Measurements from ENCODE around the gene ADGRB3. TPM values are rescaled to one million over a fixed set of nuclear protein-coding genes. Genes with fewer than 3 reads are reported as not detected.
"Not testable (repeated sequence)": the region's sequence is repeated elsewhere in the genome, so short reads cannot be mapped to it uniquely, and the experiment has no call there.

The ADGRB3 gene
- total and polyA plus RNA-seq, 2 experiments from 2014 or later, result not detected

DNA sequence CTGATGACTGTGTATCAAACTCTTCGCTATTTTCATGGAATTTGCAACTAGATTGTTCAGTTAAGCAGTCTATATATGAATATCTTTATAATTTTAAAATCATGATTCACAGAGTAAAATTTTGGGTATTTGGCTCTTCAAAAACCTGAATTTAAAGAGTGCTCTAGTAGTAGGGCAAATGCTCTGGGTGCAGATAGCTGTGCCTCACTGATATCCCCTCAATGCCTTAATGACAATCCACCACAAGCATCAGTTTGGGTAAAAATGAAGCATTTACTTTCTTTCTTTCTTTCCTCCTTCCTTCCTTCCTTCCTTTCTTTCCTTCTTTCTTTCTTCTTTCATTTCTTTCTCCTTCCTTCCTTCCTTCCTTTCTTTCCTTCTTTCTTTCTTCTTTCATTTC is 239.7 kb downstream of the ADGRB3 start:
- 79% methylated on average over 1 of the region's 1 CpG for WGBS, 2 experiments (ENCODE audit: low coverage in 1 of 2, low lambda C conversion rate in 2 of 2, missing lambda C conversion rate in 2 of 2)
- Histone ChIP-seq H3K27ac (no peak overlapping the region), H3K9me2 (ENCODE audit: insufficient read depth) (no peaks in the 10 kb centered on the region), H3K4me3 (no peak overlapping the region), H3K9me3 (ENCODE audit: low read depth) (no peaks in the 10 kb centered on the region), H3K4me2 (ENCODE audit: unreplicated experiment) (no peak overlapping the region), H3K79me2 (ENCODE audit: insufficient read depth) (no peaks in the 10 kb centered on the region), H4K20me1 (ENCODE audit: insufficient read depth) (no peaks in the 10 kb centered on the region), H3K27me3 (replicated peaks; ENCODE audit: insufficient read depth) (no peaks in the 10 kb centered on the region), H3F3A (ENCODE audit: insufficient read depth) (no peaks in the 10 kb centered on the region), H3K9ac (no peak overlapping the region), H3K36me3 (ENCODE audit: low read depth) (no peaks in the 10 kb centered on the region), H3K4me1 (ENCODE audit: insufficient read depth) (no peaks in the 10 kb centered on the region), H2AFZ (no peak overlapping the region)
- in situ Hi-C loops (cut with MboI), result no loop called here
- DNase-seq, result no peak
- TF ChIP-seq EZH2 (IDR thresholded peaks at IDR 0.05; ENCODE audit: insufficient read depth, poor library complexity, severe bottlenecking) (no peak), EZH2phosphoT487 (IDR thresholded peaks at IDR 0.05; ENCODE audit: insufficient read depth, low read depth) (no peak)

DNA sequence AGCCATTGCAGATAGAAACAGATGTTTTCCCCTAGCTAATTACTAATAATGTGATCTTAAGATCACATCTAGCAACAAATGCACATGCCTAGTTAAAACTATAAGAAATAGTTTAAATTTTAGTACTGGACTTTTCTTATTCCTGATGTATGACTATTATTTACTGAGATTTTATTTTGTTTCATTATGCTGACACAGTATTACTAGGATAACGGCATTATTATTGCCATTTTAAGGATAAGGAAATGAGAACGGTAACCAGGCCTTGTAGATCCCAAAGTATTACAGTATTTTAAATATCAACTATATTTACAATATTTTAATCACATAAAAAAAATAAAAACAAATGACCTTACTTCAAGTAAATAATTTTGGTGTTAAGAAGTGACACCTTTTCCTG is 240.3 kb downstream of the ADGRB3 start:
- no peaks in the 10 kb centered on the region for H3K9me2 ChIP-seq (ENCODE audit: insufficient read depth)
- no peaks in the 10 kb centered on the region for H3F3A ChIP-seq (ENCODE audit: insufficient read depth)
- no peak overlapping the region for H3K4me3 ChIP-seq
- H2AFZ ChIP-seq, result no peak overlapping the region
- no peaks in the 10 kb centered on the region for H3K79me2 ChIP-seq (ENCODE audit: insufficient read depth)
- no peak overlapping the region for H3K4me2 ChIP-seq (ENCODE audit: unreplicated experiment)
- DNase-seq, result no peak
- no peaks in the 10 kb centered on the region for H3K4me1 ChIP-seq (ENCODE audit: insufficient read depth)
- H3K36me3 ChIP-seq (ENCODE audit: low read depth), result no peaks in the 10 kb centered on the region
- in situ Hi-C loops (cut with MboI), result no loop called here
- H3K27ac ChIP-seq, result no peak overlapping the region
- no peaks in the 10 kb centered on the region for H3K9me3 ChIP-seq (ENCODE audit: low read depth)
- H3K9ac ChIP-seq, result no peak overlapping the region
- TF ChIP-seq EZH2 (IDR thresholded peaks at IDR 0.05; ENCODE audit: insufficient read depth, poor library complexity, severe bottlenecking), result no peak
- TF ChIP-seq EZH2phosphoT487 (IDR thresholded peaks at IDR 0.05; ENCODE audit: insufficient read depth, low read depth), result no peak
- 52 to 58% methylated on average over 2 of the region's 2 CpGs for WGBS, 2 experiments (ENCODE audit: low coverage in 1 of 2, low lambda C conversion rate in 2 of 2, missing lambda C conversion rate in 2 of 2)
- no peaks in the 10 kb centered on the region for H3K27me3 ChIP-seq (replicated peaks; ENCODE audit: insufficient read depth)
- H4K20me1 ChIP-seq (ENCODE audit: insufficient read depth), result no peaks in the 10 kb centered on the region

DNA sequence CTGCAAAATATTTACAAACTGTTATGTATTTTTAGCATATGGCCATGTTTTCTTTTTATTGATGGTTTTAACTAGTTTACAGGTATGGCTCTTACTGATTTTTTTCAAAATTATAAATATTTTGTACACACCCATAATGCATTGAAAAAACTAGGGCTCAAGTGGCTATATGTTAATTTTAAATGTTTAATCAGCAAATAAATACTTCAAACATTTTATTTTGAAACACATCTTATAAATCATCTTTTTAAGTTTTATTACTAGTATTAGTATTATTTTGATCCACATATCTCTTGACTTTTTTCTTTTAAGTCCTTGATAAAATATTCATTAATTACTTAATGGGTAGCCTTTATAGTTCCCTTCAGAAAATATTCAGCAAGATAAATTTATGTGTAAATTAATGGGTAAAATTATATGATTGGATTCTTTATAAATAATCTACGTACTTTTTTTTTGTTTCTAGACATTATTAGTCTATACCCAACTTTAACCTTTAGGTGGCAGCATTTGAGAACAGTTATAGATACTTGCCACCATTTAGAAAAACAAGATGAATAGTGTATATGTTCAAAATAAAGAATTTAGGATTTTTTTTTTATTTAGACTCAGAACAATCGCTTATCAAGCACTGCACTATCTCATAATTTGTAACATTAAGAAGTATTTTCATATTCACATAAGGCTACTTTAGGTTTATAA is 241.9 kb downstream of the ADGRB3 start:
- no peaks in the 10 kb centered on the region for H4K20me1 ChIP-seq (ENCODE audit: insufficient read depth)
- no peaks in the 10 kb centered on the region for H3F3A ChIP-seq (ENCODE audit: insufficient read depth)
- no peaks in the 10 kb centered on the region for H3K79me2 ChIP-seq (ENCODE audit: insufficient read depth)
- no peak overlapping the region for H3K4me3 ChIP-seq
- in situ Hi-C loops (cut with MboI), result no loop called here
- H3K9me3 ChIP-seq (ENCODE audit: low read depth), result no peaks in the 10 kb centered on the region
- no peak overlapping the region for H3K27ac ChIP-seq
- no peaks in the 10 kb centered on the region for H3K27me3 ChIP-seq (replicated peaks; ENCODE audit: insufficient read depth)
- no peak for TF ChIP-seq EZH2phosphoT487 (IDR thresholded peaks at IDR 0.05; ENCODE audit: insufficient read depth, low read depth)
- no peak for TF ChIP-seq EZH2 (IDR thresholded peaks at IDR 0.05; ENCODE audit: insufficient read depth, poor library complexity, severe bottlenecking)
- no peak overlapping the region for H3K4me2 ChIP-seq (ENCODE audit: unreplicated experiment)
- H2AFZ ChIP-seq, result no peak overlapping the region
- no peaks in the 10 kb centered on the region for H3K36me3 ChIP-seq (ENCODE audit: low read depth)
- H3K9me2 ChIP-seq (ENCODE audit: insufficient read depth), result no peaks in the 10 kb centered on the region
- H3K9ac ChIP-seq, result no peak overlapping the region
- peak; percentile 43 for DNase-seq
- WGBS, 2 experiments (ENCODE audit: low coverage in 1 of 2, low lambda C conversion rate in 2 of 2, missing lambda C conversion rate in 2 of 2), result 11 to 18% methylated on average over 2 of the region's 2 CpGs
- H3K4me1 ChIP-seq (ENCODE audit: insufficient read depth), result no peaks in the 10 kb centered on the region

DNA sequence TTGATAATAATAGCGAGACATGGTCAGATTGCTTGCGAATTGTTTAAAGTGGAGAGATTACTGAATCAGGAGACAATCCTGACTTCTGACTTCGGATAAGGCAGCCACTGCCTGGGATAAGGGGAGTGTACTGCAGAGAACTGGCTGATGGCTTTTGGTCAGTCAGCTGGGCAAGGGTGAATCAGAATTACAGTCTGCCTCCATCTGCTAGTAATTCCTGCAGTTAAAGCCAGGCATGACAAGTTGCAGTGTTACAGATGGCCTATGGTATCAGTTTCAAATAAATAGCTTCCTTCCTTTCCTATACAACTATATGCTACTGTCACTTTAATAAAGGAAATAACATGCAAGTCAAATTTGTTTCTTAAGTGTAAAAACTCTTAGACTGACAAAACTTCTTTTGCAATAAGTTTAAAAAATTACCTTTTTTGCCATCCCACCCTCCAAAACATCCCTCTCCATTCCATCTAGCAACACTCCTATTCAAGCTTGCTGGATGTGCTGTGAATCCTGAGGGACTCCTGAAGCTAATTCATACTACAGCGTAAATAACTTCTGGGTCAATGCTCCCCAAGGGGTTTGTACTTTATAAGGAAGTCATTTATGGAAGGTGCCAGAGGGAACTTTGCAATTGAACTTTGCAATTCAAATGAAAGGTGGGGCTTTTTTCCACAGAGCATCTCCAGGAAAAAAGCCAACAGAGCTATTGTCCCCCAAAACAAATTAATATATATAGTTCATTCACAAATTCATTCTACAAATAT is 245.2 kb downstream of the ADGRB3 start:
- H3K27ac ChIP-seq, result no peak overlapping the region
- 59 to 66% methylated on average over 4 of the region's 4 CpGs for WGBS, 2 experiments (ENCODE audit: low coverage in 1 of 2, low lambda C conversion rate in 2 of 2, missing lambda C conversion rate in 2 of 2)

DNA sequence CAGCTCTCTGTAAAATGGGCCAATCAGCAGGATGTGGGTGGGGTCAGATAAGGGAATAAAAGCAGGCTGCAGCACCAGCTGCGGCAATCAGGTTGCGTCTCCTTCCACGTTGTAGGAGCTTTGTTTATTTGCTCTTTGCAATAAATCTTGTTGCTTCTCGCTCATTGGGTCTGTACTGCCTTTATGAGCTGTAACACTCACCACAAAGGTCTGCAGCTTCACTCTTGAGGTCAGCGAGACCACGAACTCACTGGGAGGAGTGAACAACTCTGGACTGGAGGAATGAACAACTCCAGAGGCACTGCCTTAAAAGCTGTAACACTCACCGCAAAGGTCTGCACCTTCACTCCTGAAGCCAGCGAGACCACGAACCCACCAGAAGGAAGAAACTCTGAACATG is 248.2 kb downstream of the ADGRB3 start:
- WGBS, 2 experiments (ENCODE audit: low coverage in 1 of 2, low lambda C conversion rate in 2 of 2, missing lambda C conversion rate in 2 of 2), result 60 to 66% methylated on average over 9 of the region's 9 CpGs
- in situ Hi-C loops (cut with MboI); H3K4me2 ChIP-seq (ENCODE audit: unreplicated experiment); H3K9me3 ChIP-seq (ENCODE audit: low read depth); H2AFZ ChIP-seq; H3F3A ChIP-seq (ENCODE audit: insufficient read depth); H3K36me3 ChIP-seq (ENCODE audit: low read depth); H3K9me2 ChIP-seq (ENCODE audit: insufficient read depth); H3K4me3 ChIP-seq; H3K9ac ChIP-seq; H3K79me2 ChIP-seq (ENCODE audit: insufficient read depth); H4K20me1 ChIP-seq (ENCODE audit: insufficient read depth); H3K27me3 ChIP-seq (replicated peaks; ENCODE audit: insufficient read depth); DNase-seq; H3K27ac ChIP-seq; H3K4me1 ChIP-seq (ENCODE audit: insufficient read depth): not testable (repeated sequence)

More for the DNA sequence above, 245.2 kb downstream of the ADGRB3 start:
- TF ChIP-seq EZH2 (IDR thresholded peaks at IDR 0.05; ENCODE audit: insufficient read depth, poor library complexity, severe bottlenecking) (no peak), EZH2phosphoT487 (IDR thresholded peaks at IDR 0.05; ENCODE audit: insufficient read depth, low read depth) (no peak)
- H3K9me2 ChIP-seq (ENCODE audit: insufficient read depth), result no peaks in the 10 kb centered on the region
- peak; percentile 3 for DNase-seq
- no peak overlapping the region for H3K4me2 ChIP-seq (ENCODE audit: unreplicated experiment)
- no peaks in the 10 kb centered on the region for H3K36me3 ChIP-seq (ENCODE audit: low read depth)
- no peak overlapping the region for H2AFZ ChIP-seq
- H3K4me3 ChIP-seq, result no peak overlapping the region
- no peaks in the 10 kb centered on the region for H3K79me2 ChIP-seq (ENCODE audit: insufficient read depth)
- H3K9me3 ChIP-seq (ENCODE audit: low read depth), result no peaks in the 10 kb centered on the region
- no peaks in the 10 kb centered on the region for H3K27me3 ChIP-seq (replicated peaks; ENCODE audit: insufficient read depth)
- H3F3A ChIP-seq (ENCODE audit: insufficient read depth), result no peaks in the 10 kb centered on the region
- H3K4me1 ChIP-seq (ENCODE audit: insufficient read depth), result no peaks in the 10 kb centered on the region
- H4K20me1 ChIP-seq (ENCODE audit: insufficient read depth), result no peaks in the 10 kb centered on the region
- in situ Hi-C loops (cut with MboI), result no loop called here
- no peak overlapping the region for H3K9ac ChIP-seq
